Measurements from ENCODE around the gene LCN6. TPM values are rescaled to one million over a fixed set of nuclear protein-coding genes. Genes with fewer than 3 reads are reported as not detected.
"Not testable (repeated sequence)": the region's sequence is repeated elsewhere in the genome, so short reads cannot be mapped to it uniquely, and the experiment has no call there.

The LCN6 gene
- total RNA-seq, 1 donor from 2014 or later: not detected

DNA sequence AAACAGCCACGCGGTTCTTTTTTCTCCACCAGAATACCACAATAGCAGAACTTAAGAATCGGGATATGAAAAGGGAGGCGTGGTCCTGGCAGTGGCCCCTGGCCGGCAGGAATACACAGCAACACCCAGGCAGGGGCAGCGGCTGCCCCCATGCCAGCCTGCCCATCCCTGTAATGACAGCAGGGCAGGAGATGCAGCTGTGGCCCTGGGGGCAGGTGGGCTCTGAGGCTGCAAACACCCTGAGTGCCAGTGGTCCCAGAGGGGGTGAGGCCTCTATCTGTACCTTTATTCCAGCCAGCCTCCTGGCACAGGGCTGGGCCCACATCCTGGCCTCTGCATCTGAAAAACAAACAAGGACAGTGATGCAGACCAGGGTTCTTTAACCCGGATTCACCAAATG is 23.6 kb downstream of the LCN6 start:
- DNase-seq: no peak

DNA sequence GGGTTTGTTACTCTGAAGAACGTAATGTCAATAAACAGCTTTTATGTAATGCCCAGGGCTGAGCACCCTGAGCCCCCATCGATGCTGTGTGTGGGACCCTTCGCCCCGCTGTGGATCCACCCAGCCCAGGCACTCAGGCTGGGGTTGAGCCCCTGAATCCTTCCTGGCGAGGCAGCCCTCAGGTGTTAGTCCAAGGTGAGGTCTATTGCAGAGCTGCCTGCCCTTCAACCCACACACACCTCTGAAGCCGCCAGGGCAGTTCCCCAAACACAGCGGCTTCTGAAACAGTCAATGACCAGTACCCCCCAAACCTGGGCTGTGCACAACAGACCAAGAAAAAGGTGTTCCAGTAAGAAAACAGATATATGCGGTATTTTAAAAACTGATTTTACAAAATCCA is 24.3 kb downstream of the LCN6 start:
- DNase-seq: no peak

- DNase-seq: no peak
Observed at GRCh38 chr9:136723362-136723976, 24.9 kb downstream of the LCN6 start.

- DNase-seq: no peak
Observed at GRCh38 chr9:136722969-136723356, 25.4 kb downstream of the LCN6 start.

GRCh38 chr9:136722093-136722968 is 26.0 kb downstream of the LCN6 start:
- no peak for DNase-seq

GRCh38 chr9:136721339-136722092 is 26.8 kb downstream of the LCN6 start:
- DNase-seq: no peak

- DNase-seq: no peak
Observed at GRCh38 chr9:136720898-136721338, 27.4 kb downstream of the LCN6 start.

- peak; percentile 32 for DNase-seq
Observed at GRCh38 chr9:136720251-136720897, 28.0 kb downstream of the LCN6 start.

DNA sequence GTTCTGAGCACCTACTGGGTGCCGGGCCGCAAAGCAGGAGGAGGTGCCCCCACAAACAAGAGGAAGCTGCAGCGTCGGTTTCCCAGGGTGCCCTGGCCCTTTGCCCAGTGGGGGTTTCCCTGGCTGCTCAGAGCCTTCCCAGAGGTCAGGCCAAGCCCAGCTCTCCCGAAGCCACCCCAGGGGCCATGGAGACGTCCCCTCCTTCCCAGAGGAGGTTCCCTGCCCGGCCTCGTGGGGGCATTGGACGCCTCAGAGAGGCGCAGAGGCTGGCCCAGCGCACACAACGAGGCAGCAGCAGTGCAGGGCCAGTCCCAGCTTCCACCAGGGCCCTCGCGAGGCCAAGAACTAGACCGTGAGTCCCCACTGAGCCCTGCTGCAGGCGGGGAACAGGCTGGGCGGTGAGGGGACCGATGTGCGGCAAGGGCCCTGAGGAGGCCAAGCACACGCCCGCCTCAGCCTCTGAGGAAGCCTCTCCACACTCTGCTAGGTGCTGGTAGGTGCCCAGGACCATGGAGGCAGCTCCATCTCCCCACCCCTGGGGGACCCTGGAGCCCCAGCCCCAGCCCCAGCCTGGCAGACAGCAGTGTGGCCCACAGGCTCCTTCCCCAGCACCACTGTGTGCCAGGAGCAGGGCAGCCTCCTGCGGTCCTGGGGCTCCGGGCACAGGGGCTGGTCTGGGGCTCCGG is 29.0 kb downstream of the LCN6 start:
- DNase-seq: no peak

DNA sequence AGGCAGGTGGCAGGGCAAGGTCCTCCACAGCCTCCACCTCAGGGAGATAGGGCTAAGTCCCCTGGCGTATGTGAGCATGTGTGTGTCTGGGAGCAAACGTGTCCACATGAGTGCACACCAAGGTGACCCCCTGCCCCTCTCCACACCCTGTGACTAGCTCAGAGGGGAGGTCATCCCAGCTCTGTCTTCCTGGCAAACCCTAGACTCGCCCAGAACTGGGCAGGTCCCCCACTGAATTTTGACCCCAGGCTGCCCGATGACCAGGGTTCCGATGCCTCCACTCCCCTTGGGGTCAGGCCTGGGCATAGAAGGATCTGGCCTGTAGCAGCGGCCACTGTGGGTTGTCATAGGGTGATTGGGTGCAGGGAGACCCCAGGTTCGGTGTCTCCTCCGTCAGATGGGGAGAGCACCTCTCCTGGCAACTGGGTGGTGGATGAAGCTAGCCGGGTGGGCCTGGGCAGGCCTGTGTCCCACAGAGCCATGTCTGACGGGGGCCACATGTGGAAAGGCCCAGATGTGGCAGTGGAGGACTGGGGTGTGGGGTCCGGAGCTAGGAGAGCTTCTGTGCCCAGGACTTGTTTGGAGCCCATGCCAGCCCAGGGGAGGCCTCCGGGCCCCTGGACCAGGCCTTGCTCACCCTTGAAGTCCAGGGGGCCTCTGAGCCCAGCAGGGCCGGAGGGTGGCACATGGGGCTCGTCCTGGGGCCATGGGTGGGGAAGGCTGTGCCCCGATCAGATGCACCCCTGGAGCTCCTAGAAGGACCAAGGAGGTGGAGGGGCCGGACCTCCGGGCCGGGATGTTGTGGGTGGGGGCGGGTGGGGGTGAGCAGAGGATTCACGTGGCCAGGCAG is 29.8 kb downstream of the LCN6 start:
- DNase-seq: no peak

- DNase-seq: no peak
Observed at GRCh38 chr9:136717399-136717798, 30.9 kb downstream of the LCN6 start.

GRCh38 chr9:136714893-136715274 is 33.4 kb downstream of the LCN6 start:
- no peak for DNase-seq

DNA sequence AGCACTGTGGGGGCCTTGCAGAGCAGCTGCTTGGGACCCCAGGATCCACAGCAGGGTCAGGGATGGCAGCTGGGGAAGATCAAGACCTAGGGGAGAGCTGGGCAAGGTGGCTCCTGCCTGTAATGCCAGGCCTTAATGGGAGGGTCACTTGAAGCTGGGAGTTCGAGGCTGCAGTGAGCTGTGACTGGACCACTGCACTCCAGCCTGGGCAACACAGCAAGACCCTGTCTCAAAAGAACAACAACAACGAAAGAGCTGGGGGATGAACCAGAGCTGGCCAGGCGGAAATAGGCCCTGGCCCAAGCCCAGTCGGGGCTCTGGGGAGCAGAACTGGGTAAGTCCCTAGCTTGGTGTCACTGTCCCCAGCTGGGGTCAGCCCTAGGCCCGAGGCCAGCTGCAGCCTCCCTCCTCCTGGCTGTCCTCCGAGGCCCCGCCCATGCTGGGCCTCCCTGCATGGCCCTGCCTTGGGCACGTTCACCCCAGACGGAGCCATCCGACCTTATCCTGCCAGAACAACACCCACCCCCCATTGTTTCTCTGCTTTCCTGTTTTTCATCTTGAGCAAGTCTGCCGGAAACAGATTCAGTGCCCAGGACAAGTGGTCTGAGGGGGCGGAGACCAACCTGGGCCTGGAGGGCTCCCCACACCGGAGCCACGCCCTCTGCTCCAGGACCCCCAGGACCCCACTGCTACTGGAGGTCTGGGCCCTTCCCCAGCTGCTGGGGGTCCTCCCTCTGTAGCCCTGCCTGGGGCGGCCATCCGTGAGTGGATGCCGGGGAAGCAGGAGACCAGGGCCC is 34.0 kb downstream of the LCN6 start:
- DNase-seq: no peak

- no peak for DNase-seq
Observed at GRCh38 chr9:136713550-136713949, 34.8 kb downstream of the LCN6 start.

DNA sequence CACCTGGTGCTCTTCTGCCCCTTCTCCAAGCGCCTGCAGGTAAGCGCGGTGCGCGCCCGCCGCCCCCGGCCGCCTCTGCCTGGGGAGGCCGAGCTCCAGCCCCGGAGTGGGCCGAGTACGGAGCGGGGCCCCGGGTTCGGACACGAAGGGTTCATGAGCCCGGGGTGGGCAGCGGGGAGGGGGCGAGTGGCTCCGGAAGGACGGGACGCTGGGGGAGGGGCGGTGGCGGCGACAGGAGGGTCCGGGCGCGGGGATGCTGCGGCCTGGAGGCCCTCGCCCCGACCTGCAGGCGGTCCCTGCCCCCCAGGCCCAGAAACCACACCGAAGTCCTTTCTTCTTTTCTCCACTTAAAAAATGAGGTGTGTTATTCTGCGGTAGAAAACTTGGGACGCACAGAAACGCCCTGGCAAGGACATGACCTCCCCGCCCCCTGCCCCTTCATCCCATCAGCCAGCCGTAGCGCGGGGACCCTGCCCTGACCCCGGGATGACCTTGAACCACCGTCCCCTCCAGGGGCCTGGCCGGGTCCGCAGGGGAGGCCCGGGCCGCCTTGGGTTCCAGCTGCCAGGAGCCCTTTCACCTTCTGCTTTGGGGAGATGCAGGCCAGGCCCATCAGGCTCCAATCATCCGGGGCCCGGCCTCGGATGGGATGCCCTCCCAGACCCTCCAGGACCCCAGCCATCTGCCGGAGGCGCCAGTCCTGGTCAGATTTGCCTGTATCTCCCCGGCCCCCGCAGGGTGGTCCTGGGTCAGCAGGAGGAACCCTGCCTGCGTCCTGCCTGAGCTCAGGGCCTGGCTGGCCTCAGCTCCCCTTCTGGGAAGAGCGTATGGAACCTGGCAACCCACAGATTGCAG is 35.4 kb downstream of the LCN6 start:
- no peak for DNase-seq

DNA sequence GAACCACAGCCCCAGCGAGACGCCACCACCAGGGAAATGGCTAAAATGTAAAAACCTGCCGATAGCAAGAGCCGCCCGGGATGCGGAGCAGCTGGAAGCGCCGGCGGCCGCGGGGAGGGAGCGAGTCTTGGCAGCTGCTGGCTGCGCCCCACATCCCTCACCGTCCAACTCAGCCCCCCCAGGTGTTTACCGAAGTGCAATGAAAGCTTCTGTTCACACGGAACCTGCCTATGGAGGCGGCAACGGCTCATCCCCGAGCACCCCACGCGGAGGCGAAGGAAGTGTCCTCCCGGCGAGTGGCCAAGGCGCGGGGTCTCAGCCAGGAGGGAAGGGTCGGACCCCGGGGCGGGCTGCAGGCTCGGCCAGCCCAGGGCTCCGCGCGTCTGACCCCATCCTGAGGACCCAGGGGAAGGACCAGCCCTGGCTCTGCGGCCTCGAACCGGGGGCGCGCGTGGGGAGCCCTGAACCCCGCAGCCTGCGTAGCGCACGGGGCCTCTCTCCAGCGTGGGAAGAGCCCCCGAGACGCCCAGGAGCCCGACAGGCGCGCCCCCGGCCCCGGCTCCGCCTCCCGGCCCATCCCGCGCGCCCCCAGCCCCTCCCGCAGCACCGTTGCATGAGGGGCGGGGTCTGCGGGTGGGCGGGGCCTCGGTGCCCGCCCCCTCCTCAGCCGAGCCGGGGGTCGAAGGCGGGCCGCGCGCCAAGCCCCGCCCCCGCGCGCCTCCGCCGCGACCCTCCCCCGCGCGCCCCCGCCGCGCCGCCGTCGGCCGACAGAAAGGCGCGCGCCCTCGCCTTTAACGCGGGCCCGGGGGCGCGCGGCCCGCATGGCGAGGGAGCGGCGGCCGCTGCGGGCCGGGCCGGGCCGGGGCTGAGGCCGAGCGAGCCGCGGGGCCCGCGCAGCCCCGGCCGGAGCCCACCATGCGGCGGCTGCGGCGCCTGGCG is 36.3 kb downstream of the LCN6 start, which contains the start of gene DIPK1B:
TSS of gene DIPK1B (plus strand) at position 822 of the 939 bp plus-strand sequence. CDS start at position 916, 94 bp downstream.
- no peak for DNase-seq

DNA sequence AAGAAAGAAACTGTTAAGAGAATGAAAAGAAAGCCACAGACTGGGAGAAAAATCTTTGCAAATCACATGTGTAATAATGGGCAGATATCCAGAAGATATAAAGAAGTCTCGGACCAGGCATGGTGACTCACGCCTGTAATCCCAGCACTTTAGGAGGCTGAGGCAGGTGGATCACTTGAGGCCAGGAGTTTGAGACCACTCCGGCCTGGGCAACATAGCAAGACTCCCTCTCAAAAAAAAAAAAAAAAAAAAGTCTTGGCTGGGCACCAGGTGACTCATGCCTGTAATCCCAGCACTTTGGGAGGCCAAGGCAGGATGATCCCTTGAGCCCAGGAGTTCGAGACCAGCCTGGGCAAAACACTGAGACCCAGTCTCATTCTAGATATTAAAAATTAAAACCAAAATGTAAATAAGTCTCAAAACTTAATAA is 37.1 kb downstream of the LCN6 start:
- DNase-seq: not testable (repeated sequence)

GRCh38 chr9:136710543-136710942 is 37.8 kb downstream of the LCN6 start:
- DNase-seq: no peak
